ENCODE measurements around the gene SKAP1.

The SKAP1 gene

DNA sequence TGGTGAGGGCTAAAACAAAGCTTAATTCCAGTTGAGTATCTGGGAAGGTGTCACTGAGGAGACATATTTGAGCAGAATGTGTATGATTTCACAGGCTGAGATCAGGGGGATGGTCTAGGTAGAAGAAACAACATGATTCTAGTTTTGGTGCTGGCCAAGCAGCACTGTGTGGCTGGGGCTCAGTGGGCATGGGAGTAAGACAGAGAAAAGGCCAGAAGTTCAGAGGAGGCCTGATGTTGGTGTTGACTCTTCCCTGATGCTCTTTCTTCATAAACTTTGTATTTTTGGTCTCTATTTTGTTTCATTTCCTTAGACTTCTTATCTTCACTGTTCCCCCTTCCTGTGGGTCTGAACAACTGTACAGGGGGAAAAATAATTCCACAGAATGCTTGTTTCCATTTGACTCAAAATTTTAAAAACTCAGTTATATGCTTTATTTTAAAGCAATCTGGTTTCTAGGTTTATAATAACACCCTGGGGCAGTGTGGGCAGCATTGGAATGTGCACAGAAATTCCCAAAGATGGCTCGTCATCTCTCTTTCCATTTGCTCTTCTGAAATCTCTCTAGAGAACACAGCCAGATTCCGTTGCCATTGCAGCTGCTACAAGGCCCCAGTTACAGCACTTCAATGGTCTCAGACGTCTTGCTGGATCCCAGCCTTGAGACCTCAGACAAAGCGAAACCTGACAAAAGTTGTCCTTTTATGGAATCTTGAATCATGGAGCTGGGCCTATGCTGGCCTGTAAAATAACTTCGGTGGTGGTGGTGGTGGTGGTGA is 254.1 kb downstream of the SKAP1 start:
- TF ChIP-seq GATA1 (IDR thresholded peaks at IDR 0.05; ENCODE audit: low read depth, low read length) (no peak), POLR2A (IDR thresholded peaks at IDR 0.05; ENCODE audit: low read length) (no peak)

DNA sequence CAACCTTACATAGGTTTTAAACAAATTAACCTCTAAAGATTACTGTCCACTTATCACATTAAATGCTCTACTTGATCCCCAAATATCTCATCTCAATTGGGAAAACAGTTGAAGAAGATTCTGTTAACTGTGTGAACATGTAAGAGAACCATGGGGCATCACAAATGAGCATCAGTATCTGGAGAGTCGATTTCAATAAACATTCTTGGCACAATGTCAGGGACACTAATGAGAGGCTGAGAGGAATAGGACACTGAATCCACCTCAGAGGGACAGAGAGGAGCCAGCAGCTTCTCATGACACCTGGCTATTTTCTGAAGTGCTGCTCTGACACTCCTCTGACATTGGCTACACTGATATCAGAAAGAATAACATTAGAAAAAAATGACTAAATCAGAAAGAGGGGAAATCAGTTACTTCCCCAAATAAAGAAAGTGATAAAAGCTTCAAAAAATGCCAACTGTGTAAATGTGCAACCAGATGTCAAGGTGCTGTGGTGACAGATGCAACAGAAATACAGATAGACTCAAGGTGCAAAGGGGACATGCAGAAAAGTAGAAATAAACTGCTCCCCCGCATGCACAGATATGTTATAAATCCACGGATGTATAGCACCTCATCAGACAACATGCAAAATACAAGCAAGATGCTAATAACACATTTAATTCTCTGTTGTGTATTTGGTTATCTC is 255.0 kb downstream of the SKAP1 start:
- TF ChIP-seq POLR2A (IDR thresholded peaks at IDR 0.05; ENCODE audit: low read length): no peak
- no peak for TF ChIP-seq GATA1 (IDR thresholded peaks at IDR 0.05; ENCODE audit: low read depth, low read length)
- no peak for DNase-seq

More for the DNA sequence above, 254.1 kb downstream of the SKAP1 start:
- DNase-seq: no peak

DNA sequence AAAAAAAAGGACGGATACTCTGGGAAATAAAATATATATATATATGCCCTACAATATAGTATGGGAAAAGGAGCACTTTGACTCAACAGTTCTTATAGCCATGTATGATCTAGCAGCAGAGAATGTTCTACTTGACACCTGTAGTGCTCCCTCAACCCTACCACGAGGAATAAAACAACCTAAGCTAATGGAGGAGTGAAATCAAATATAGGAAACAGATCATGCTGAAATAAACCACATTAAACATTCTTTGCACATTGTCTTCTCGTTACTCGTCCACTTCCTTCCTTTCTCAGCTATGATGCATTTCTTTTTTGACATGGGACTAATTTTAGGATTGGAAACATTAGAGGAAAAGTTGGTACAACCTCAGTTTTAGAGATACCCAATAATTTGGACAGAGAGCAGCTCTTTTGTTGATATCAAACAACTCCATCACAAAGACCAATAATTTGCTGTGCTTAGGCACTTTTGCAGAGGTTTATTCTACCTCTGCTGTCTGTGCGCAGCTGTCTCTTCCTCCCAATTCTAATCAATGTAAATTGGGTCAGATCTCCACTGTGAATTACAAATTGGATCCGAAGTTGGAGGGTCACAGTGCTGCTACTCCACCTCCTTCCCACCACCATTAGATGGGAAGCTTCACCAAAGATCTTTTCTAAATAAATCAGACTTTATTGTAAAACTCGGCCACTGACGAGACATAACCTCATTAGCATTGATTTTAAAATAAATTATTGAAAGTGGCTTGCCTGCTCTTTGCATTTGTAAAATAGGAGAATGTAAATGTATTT is 256.6 kb downstream of the SKAP1 start:
- no peak for DNase-seq
- TF ChIP-seq GATA1 (IDR thresholded peaks at IDR 0.05; ENCODE audit: low read depth, low read length) (no peak), POLR2A (IDR thresholded peaks at IDR 0.05; ENCODE audit: low read length) (no peak)

DNA sequence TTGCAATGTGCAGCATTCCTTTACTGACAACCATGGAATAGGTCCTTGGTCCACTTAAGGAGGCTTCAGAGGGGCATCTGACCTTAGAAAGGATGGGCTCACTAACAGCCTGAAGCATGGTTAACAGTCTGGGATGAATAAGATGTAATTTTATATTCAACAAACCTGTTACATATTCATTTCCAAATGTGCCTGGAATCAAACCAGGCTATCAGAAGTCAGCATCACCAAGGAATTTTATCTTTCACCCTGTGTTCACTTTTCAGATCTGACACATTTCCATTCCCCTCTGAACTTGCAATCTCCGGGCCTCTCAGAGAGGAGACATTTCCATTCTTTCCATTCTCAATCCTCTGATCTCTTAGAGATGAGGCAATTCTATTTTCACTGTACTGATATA is 260.1 kb downstream of the SKAP1 start:
- TF ChIP-seq POLR2A (IDR thresholded peaks at IDR 0.05; ENCODE audit: low read length): no peak
- no peak for TF ChIP-seq GATA1 (IDR thresholded peaks at IDR 0.05; ENCODE audit: low read depth, low read length)
- DNase-seq: no peak

DNA sequence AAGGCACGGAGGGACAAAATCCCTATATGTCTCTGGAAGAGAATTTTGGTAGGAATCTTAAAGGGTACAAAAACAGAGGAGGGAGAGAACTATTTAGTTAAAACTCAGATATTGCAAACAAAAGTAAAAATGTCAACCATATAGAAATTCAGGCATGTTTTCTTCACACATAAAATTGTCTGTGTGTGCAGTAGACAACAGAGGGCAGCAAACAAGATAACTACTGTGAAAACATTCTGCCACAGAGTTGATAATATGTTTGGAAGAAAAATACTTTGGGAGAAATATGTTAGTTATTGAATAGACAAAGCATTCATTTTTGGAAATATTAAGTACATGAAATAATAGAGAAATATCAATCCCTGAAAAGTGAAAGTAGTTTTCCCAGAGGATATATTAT is 266.2 kb downstream of the SKAP1 start:
- DNase-seq: no peak
- TF ChIP-seq POLR2A (IDR thresholded peaks at IDR 0.05; ENCODE audit: low read length): no peak
- no peak for TF ChIP-seq GATA1 (IDR thresholded peaks at IDR 0.05; ENCODE audit: low read depth, low read length)

DNA sequence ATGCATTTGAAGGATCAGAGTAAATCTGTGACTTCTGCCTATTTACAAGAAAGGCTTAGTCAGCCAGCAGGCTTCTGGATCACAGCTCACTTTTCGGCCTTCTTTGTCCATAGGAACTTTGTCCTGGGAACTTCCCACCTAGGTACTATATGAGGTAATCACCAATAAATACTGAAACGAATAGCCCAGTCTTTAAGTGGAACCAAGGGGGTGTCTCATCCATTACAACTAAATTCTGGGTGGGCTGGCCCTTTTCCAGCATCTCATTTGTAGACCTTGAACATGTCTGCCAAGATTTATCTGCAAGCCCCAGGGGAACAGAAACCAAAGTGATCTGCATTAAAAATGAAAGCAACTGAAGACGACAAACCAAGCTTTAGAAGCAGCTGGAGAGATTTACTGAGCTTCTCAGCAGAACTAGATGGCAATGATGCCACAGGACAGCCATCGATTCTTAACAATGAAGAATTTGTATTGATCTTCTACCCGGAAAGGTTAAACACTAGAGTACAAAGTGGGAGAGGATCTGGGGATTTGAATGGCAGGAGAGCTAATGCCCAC is 267.0 kb downstream of the SKAP1 start:
- TF ChIP-seq POLR2A (IDR thresholded peaks at IDR 0.05; ENCODE audit: low read length) (no peak), GATA1 (IDR thresholded peaks at IDR 0.05; ENCODE audit: low read depth, low read length) (no peak)
- DNase-seq: no peak

DNA sequence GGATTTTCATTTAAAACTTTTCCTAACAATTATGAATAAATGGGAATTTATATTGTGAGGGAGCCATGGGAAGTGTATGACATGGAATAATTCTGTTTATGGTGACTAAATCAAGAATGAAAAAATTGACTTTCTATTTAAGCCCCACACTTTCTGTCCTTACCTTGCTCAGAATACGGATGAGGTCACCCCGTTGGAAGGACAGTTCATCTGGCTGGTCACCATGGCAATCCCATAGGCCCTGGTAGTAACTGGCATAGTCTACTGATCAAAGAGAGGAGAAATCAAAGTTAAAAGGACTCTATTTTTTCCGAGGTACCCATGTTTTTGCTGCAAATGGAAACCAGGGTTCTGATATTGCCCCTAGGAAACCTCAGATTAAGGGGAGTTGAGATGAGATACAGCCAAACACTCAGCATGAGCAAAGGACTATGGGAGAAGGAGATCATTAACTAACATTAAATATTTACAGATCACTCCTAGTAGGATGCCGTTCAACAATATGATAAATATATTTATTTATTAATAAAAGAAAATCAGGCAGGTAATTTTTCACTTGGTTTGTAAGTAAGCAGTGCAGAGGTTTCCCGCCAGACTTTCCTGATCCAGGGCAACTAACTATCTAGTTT is 267.6 kb downstream of the SKAP1 start:
- DNase-seq: no peak
- TF ChIP-seq GATA1 (IDR thresholded peaks at IDR 0.05; ENCODE audit: low read depth, low read length) (no peak), POLR2A (IDR thresholded peaks at IDR 0.05; ENCODE audit: low read length) (no peak)

DNA sequence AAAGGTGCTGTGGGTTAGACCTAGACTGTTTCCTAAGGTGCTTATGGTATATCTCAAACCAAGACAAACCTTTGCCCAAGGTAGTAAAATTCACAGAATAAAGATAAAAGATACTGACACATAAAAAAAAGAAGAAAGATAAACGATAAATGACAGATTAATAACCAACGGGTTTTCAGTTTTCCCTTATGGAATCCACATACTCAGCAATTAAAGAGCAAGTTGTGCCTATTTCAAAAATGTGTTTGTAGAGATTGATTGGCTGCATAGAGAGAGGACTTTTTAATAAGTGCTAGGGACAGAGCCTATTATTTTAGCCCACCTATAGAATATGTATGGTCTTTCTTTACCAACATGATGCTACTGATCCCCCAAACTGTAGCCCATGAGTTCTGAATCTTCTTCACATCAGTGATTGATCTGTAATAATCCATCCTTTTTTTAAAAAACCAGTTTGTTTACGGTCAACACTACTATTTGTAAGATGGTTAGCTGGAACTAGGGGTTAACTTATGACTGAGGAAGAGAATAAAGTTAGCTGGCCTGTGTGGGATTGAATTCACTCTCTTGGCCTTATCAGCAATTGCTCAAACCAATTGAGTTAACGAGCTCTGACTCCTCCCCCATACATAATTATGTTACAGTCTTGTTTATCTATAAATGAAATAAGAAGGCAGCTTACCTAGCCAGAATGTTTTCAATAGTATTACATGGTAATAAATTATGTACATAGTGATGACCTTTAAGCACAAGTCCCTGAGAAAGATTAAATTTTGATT is 268.7 kb downstream of the SKAP1 start:
- TF ChIP-seq GATA1 (IDR thresholded peaks at IDR 0.05; ENCODE audit: low read depth, low read length): no peak
- no peak for DNase-seq

DNA sequence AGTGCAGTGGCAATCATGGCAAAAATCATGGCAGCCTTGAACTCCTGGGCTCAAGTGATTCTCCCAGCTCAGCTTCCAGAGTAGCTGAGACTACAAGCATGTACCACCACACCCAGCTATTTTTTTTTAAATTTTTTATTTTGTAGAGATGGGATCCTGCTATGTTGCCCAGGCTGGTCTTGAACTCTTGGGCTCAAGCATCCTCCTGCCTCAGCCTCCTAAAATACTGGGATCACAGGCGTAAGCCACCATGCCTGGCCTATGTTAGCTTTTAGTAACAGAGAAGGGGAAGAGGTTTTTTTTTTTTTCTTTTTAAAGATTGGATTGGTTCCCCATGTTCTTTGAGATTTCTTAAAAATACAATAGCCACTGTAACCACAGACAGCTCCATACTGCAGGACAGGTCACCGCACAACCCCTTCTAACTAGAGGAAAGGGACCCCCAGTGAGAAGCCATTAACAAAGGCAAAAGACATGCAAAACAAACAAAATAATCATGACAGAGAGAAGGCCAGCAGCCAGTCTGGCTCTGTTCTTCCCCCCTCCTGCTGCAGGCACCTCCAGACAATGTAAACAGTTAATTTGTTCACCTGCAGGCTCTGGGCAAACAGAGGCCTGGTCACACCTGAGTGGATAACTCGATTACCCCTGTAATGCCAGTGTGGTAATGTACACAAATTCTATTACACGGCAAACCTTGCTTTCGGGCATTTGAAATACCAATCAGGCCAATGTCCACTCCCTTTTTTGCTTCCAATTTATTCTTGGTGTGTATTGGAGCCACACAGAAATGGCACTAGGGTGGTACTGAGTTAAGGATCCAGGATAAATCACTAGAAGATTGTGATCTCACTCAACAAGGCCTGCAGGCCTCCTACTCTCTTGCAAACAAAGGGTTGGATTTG is 269.6 kb downstream of the SKAP1 start:
- no peak for DNase-seq
- TF ChIP-seq GATA1 (IDR thresholded peaks at IDR 0.05; ENCODE audit: low read depth, low read length) (no peak), POLR2A (IDR thresholded peaks at IDR 0.05; ENCODE audit: low read length) (no peak)

DNA sequence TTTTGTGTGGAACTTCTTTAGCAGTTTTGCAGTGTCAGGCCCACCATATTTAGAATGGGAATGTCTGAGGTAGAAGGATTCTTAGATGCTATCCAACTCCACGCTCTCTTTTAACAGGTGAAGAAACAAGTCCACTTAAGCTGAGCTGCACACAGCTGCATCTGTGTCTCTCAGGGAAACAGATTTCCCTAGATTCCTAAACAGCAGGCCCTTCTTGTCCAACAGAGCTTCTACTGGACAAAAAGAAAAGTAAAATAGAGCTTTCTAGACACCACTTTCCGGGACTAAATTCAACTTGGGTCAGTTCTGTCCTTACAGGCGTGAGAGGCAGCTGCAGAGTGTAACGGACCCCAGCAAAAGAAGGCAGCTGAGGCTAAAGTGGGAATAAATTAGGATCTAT is 270.8 kb downstream of the SKAP1 start:
- DNase-seq: no peak
- TF ChIP-seq POLR2A (IDR thresholded peaks at IDR 0.05; ENCODE audit: low read length): no peak

DNA sequence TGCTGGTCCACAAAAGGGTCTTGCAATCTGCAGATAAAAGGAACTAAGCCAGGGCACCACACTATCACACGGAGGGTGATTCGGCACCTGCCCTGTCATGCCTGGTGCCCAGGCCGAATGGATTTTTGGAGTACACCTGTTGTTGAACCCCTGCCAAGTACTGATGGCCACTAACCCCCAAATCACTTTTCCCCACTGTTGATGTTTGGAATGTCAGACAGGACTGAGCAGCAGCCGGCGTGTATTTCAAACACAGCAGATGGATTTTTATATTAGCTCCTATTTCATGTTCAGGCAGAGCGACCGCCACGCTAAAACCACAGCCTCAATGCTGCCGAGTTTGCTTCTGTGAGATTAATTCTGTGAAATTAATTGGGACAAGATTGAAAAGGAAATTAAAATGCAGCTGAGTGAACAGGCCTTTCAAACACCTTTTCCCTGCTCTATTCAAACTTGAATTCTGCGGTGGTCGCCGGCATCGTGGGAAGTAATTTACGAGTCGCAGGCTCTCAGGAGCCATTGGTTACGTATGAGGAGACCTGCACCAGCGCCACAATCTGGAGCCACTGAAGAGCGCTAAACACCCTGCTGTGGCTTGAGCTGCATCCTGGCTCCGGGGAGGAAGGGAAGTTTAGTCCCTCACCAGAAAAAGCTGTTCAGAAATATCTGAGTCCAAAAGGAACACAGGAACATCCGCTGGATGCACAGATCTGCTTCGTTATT is 274.0 kb downstream of the SKAP1 start:
- DNase-seq: no peak
- no peak for TF ChIP-seq GATA1 (IDR thresholded peaks at IDR 0.05; ENCODE audit: low read depth, low read length)
- no peak for TF ChIP-seq POLR2A (IDR thresholded peaks at IDR 0.05; ENCODE audit: low read length)

All from erythroblast (primary cell).